GM13976 (cell line): ENCODE results near the gene SNCB.

Experiments used
- DNase-seq: peaks from one replicate; pipeline ENCODE4 v3.0.0; 2012; ENCODE audit warnings: low spot score
- in situ Hi-C: fragments of 300-500 bp; cut with MboI; formaldehyde crosslinking; loops from one replicate; pipeline ENCODE4 v1.12.0; 2022; ENCODE audit warnings: low sequenced_read_pairs, mixed read lengths, inconsistent platforms; ENCODE audit not compliant: unreplicated experiment
- TF ChIP-seq, protein P1 (sequence below): IDR thresholded peaks from 2 replicates; pipeline ENCODE4 v1.5.1; 2012; ENCODE audit warnings: borderline replicate concordance, mild to moderate bottlenecking; ENCODE audit not compliant: insufficient read depth; ENCODE audit errors: extremely low read depth, missing control alignments, control extremely low read depth

Gene SNCB

DNA sequence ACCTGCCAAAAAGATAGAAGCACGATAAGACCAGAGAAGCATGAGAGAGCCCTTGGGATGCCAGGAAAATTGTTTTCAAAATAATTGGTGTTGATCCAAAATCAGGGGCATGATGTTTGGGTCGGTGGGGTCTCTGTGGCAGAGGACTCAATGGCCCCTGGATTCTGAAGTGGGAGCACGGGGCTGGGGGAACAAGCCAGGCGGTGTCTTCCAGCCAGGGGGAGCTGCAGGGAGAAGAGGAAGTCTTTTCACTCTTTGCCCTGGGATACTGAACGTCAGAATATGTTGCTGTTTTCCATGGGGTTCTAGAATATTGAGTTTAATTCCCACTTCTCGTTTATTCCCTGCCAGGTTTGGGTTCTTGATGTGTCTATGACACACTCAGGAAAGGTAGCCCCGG, 37.3 kb upstream of the SNCB start:
- in situ Hi-C loops = loop anchor here (10.0 to 25.0 kb wide), 2 partner anchors 295 to 447 kb away; no protein-coding TSS in a partner anchor
- TF ChIP-seq, protein P1, sequence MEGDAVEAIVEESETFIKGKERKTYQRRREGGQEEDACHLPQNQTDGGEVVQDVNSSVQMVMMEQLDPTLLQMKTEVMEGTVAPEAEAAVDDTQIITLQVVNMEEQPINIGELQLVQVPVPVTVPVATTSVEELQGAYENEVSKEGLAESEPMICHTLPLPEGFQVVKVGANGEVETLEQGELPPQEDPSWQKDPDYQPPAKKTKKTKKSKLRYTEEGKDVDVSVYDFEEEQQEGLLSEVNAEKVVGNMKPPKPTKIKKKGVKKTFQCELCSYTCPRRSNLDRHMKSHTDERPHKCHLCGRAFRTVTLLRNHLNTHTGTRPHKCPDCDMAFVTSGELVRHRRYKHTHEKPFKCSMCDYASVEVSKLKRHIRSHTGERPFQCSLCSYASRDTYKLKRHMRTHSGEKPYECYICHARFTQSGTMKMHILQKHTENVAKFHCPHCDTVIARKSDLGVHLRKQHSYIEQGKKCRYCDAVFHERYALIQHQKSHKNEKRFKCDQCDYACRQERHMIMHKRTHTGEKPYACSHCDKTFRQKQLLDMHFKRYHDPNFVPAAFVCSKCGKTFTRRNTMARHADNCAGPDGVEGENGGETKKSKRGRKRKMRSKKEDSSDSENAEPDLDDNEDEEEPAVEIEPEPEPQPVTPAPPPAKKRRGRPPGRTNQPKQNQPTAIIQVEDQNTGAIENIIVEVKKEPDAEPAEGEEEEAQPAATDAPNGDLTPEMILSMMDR = no peak
- DNase-seq = no peak

DNA sequence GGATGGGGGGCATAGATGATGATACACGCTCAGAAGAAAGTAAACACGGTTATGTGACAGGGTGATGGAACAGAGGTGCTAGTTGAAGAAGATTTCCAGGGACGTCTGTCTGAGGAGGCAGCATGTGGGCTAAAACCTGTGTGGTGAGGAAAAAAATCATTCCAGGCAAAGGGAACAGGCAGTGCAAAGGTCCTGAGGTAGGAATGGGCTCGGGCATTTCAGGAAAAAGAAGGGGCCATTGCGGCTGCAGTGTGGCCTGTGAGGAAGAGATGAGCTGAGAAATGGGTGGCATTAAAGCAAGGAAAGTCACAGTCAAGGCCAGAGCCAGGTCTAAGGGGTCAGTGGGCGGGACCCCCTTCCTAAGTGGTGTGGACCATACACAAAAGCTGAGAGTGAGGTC, 35.2 kb upstream of the SNCB start:
- TF ChIP-seq, protein P1 = no peak
- in situ Hi-C loops = loop anchor here (10.0 to 25.0 kb wide), 2 partner anchors 297 to 449 kb away; no protein-coding TSS in a partner anchor
- DNase-seq = no peak

GRCh38 chr5:176664886-176665285, 34.6 kb upstream of the SNCB start:
- DNase-seq = no peak
- TF ChIP-seq, protein P1 = no peak
- in situ Hi-C loops = loop anchor here (10.0 to 25.0 kb wide), 2 partner anchors 297 to 450 kb away; no protein-coding TSS in a partner anchor

- TF ChIP-seq, protein P1 = no peak
- DNase-seq = no peak
- in situ Hi-C loops = loop anchor here (10.0 to 25.0 kb wide), 2 partner anchors 298 to 450 kb away; no protein-coding TSS in a partner anchor
Measured at GRCh38 chr5:176664479-176664878, 34.1 kb upstream of the SNCB start.

- TF ChIP-seq, protein P1 = no peak
- no peak for DNase-seq
- in situ Hi-C loops = loop anchor here (10.0 to 25.0 kb wide), 2 partner anchors 299 to 451 kb away; no protein-coding TSS in a partner anchor
Measured at GRCh38 chr5:176663566-176663965, 33.2 kb upstream of the SNCB start.

GRCh38 chr5:176662371-176663333, 32.3 kb upstream of the SNCB start:
- TF ChIP-seq, protein P1 = no peak
- in situ Hi-C loops = loop anchor here (10.0 to 25.0 kb wide), 2 partner anchors 300 to 452 kb away; no protein-coding TSS in a partner anchor
- DNase-seq = no peak
